DOHH2 (cell line): ENCODE results near the gene STPG3.

Experiments used
- H3F3A ChIP-seq: fragments of 200-600 bp; sonication (generic), shearing (Covaris generic); 2 replicates; pipeline ENCODE4 v1.6.0; 2016; ENCODE audit warnings: antibody characterized with exemption, mild to moderate bottlenecking; ENCODE audit not compliant: control insufficient read depth, insufficient read depth
- H3K27ac ChIP-seq: fragments of 200-600 bp; sonication (generic); 2 replicates; pipeline ENCODE4 v1.5.1; 2014; ENCODE audit warnings: low read depth, mild to moderate bottlenecking, low read length, moderate library complexity
- H3K27me3 ChIP-seq: fragments of 200-600 bp; sonication (generic); 2 replicates; pipeline ENCODE4 v1.6.1; 2014; ENCODE audit warnings: mild to moderate bottlenecking, low read length, mixed read lengths; ENCODE audit not compliant: control insufficient read depth
- H3K36me3 ChIP-seq: fragments of 200-600 bp; sonication (generic); 2 replicates; pipeline ENCODE4 v1.6.1; 2014; ENCODE audit warnings: mild to moderate bottlenecking, low read length, moderate library complexity, mixed read lengths; ENCODE audit not compliant: control insufficient read depth
- H3K4me1 ChIP-seq: fragments of 200-600 bp; sonication (generic); 2 replicates; pipeline ENCODE4 v1.6.1; 2014; ENCODE audit warnings: mild to moderate bottlenecking, low read length, mixed read lengths; ENCODE audit not compliant: control insufficient read depth
- H3K4me2 ChIP-seq: fragments of 200-600 bp; sonication (generic); 2 replicates; pipeline ENCODE4 v1.6.0; 2014; ENCODE audit warnings: mild to moderate bottlenecking, low read length, moderate library complexity
- H3K4me3 ChIP-seq: fragments of 200-600 bp; sonication (generic); 2 replicates; pipeline ENCODE4 v1.5.1; 2014; ENCODE audit warnings: mild to moderate bottlenecking, low read length, mixed read lengths
- H3K79me2 ChIP-seq: fragments of 200-600 bp; sonication (generic); 2 replicates; pipeline ENCODE4 v1.6.1; 2014; ENCODE audit warnings: mild to moderate bottlenecking, low read length, mixed read lengths; ENCODE audit not compliant: control insufficient read depth
- H3K9me2 ChIP-seq: fragments of 200-600 bp; sonication (generic); replicated peaks from 2 replicates; pipeline ENCODE4 v1.6.1; 2014; ENCODE audit warnings: mild to moderate bottlenecking, low read length, mixed read lengths; ENCODE audit not compliant: control insufficient read depth
- H3K9me3 ChIP-seq: fragments of 200-600 bp; sonication (generic); 2 replicates; pipeline ENCODE4 v1.6.1; 2014; ENCODE audit warnings: antibody characterized with exemption, low read length, mixed read lengths; ENCODE audit not compliant: control insufficient read depth, insufficient read depth
- H4K20me1 ChIP-seq: fragments of 200-600 bp; sonication (generic); 2 replicates; pipeline ENCODE4 v1.6.0; 2014; ENCODE audit warnings: low read depth, mild to moderate bottlenecking, antibody characterized with exemption, low read length, moderate library complexity; ENCODE audit not compliant: control insufficient read depth, insufficient read depth
- EZH2phosphoT487 ChIP-seq: fragments of 200-600 bp; sonication (generic); IDR thresholded peaks from 2 replicates; pipeline ENCODE4 v1.6.1; 2017; ENCODE audit warnings: borderline replicate concordance, mild to moderate bottlenecking, antibody characterized with exemption, low read length, moderate library complexity, mixed read lengths
- TF ChIP-seq, protein P1 (sequence below): fragments of 200-600 bp; sonication (generic); IDR thresholded peaks from one replicate; pipeline ENCODE4 v1.5.1; 2014; ENCODE audit warnings: antibody characterized with exemption, mild to moderate bottlenecking, low read depth, low read length; ENCODE audit not compliant: poor library complexity, severe bottlenecking

STPG3 gene

DNA sequence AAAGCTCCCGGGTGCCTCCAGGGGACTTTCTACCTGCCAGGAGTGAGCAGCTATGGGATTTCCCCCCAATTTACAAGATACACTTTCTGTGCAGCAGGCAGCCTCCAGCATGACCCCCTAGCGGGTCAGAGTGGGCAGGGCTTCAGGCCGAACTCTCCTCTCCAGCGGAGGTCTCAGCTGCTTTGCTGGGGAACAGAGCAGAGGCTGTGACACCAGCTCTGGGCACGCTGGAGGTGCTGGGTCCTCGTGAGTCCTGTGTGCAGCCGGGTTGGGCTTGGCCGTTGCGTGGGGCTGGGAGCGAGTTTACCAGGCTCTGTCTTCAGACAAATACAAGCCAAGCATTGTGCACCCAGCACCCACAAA, 48.1 kb downstream of the STPG3 start:
- Histone ChIP-seq H3F3A (peaks cover 12% of the 10 kb centered on the region), H3K79me2 (peaks cover 17% of the 10 kb centered on the region), H3K27me3 (peaks cover 12% of the 10 kb centered on the region), H3K27ac (no peak overlapping the region), H3K4me1 (peaks cover 64% of the 10 kb centered on the region), H3K9me2 (no peaks in the 10 kb centered on the region), H4K20me1 (peaks cover 13% of the 10 kb centered on the region; the same call in 1 of the 2 replicates), H3K36me3 (peaks cover 3% of the 10 kb centered on the region; the same call in 1 of the 2 replicates), H3K9me3 (peaks cover 6% of the 10 kb centered on the region; the same call in 1 of the 2 replicates), H3K4me2 (peak overlapping the region; percentile 3; the same call in 1 of the 2 replicates), H3K4me3 (no peak overlapping the region)
- TF ChIP-seq EZH2phosphoT487, result no peak
- TF ChIP-seq, protein P1, sequence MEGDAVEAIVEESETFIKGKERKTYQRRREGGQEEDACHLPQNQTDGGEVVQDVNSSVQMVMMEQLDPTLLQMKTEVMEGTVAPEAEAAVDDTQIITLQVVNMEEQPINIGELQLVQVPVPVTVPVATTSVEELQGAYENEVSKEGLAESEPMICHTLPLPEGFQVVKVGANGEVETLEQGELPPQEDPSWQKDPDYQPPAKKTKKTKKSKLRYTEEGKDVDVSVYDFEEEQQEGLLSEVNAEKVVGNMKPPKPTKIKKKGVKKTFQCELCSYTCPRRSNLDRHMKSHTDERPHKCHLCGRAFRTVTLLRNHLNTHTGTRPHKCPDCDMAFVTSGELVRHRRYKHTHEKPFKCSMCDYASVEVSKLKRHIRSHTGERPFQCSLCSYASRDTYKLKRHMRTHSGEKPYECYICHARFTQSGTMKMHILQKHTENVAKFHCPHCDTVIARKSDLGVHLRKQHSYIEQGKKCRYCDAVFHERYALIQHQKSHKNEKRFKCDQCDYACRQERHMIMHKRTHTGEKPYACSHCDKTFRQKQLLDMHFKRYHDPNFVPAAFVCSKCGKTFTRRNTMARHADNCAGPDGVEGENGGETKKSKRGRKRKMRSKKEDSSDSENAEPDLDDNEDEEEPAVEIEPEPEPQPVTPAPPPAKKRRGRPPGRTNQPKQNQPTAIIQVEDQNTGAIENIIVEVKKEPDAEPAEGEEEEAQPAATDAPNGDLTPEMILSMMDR, result no peak

DNA sequence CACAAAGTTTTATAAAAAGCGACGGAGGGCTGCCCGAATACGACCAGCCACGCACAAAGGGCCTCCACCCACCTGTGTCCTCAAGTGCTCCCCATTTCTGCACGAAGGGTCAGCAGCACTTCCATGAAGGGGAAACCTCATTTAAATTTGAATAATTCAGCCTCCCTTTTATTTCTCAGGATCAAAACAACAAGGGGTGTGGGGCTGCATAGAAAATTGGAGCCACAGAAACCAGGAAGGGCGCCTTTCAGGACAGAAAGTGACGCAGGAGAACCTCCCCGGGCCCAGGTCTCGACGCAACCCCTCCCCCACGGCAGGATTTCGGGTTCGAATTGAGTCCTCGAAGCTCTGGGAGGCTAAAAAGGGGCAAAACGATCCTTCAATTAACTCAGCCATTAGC, 48.9 kb downstream of the STPG3 start:
- Histone ChIP-seq H3F3A (peaks cover 12% of the 10 kb centered on the region), H3K79me2 (peaks cover 17% of the 10 kb centered on the region), H3K9me2 (no peaks in the 10 kb centered on the region), H3K4me3 (peak overlapping the region; percentile 94), H3K27ac (no peak overlapping the region), H3K4me1 (peaks cover 60% of the 10 kb centered on the region), H3K36me3 (peaks cover 3% of the 10 kb centered on the region; the same call in 1 of the 2 replicates), H3K4me2 (peak overlapping the region; percentile 98), H4K20me1 (peaks cover 13% of the 10 kb centered on the region; the same call in 1 of the 2 replicates), H3K27me3 (peaks cover 12% of the 10 kb centered on the region), H3K9me3 (no peaks in the 10 kb centered on the region)
- TF ChIP-seq, protein P1, result no peak
- TF ChIP-seq EZH2phosphoT487, result no peak

DNA sequence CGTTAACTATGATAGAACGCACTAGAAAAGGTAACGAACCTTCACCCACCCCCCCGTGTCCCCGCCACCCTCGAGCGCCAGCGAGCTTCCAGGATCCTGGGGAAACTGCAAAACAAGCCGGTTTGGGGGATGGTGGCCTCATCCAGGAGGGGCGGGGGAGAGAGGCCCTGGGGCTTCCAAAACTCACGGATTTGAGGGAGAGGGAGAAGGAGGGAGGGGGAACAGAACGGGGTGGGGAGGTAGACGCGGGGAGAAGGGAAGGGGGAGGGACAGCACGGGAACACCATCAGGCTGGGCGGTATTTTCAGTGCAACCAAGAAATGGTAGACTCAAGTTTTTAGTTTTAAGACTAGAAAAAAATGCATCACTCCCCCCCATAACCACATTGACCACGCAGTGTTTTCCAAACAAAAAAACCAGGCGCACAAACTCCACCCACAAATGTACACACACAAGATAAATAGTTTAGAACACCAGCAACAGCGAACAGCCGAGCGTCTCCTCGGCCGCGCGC, 49.5 kb downstream of the STPG3 start:
- Histone ChIP-seq H4K20me1 (peaks cover 13% of the 10 kb centered on the region; the same call in 1 of the 2 replicates), H3K4me2 (peak overlapping the region; percentile 98), H3K27ac (no peak overlapping the region), H3K79me2 (peaks cover 17% of the 10 kb centered on the region), H3K4me3 (peak overlapping the region; percentile 94), H3K27me3 (peaks cover 12% of the 10 kb centered on the region), H3K4me1 (peaks cover 63% of the 10 kb centered on the region), H3K9me3 (no peaks in the 10 kb centered on the region), H3K36me3 (peaks cover 3% of the 10 kb centered on the region; the same call in 1 of the 2 replicates), H3K9me2 (no peaks in the 10 kb centered on the region), H3F3A (peaks cover 12% of the 10 kb centered on the region)
- no peak for TF ChIP-seq EZH2phosphoT487
- TF ChIP-seq, protein P1, result no peak
